ENCODE data around the gene CFLAR.

Gene CFLAR

GRCh38 chr2:201164166-201164565, 48.2 kb downstream of the CFLAR start:
- no peak for ATAC-seq
- TF ChIP-seq, protein P1, sequence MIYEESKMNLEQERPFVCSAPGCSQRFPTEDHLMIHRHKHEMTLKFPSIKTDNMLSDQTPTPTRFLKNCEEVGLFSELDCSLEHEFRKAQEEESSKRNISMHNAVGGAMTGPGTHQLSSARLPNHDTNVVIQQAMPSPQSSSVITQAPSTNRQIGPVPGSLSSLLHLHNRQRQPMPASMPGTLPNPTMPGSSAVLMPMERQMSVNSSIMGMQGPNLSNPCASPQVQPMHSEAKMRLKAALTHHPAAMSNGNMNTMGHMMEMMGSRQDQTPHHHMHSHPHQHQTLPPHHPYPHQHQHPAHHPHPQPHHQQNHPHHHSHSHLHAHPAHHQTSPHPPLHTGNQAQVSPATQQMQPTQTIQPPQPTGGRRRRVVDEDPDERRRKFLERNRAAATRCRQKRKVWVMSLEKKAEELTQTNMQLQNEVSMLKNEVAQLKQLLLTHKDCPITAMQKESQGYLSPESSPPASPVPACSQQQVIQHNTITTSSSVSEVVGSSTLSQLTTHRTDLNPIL (CRISPR knock-in tag; IDR thresholded peaks at IDR 0.05; ENCODE audit: low read depth) = no peak
- TF ChIP-seq PPARA (CRISPR knock-in tag; IDR thresholded peaks at IDR 0.05; ENCODE audit: borderline replicate concordance) = no peak
- TF ChIP-seq ZNF565 (CRISPR knock-in tag; conservative IDR thresholded peaks at IDR 0.05; ENCODE audit: low read depth) = no peak
- no peak for TF ChIP-seq GLIS3 (CRISPR knock-in tag; IDR thresholded peaks at IDR 0.05)
- TF ChIP-seq ZFP30 (CRISPR knock-in tag; IDR thresholded peaks at IDR 0.05) = no peak
- no peak for TF ChIP-seq POU6F1 (CRISPR knock-in tag; IDR thresholded peaks at IDR 0.05; ENCODE audit: borderline replicate concordance, low read depth)
- TF ChIP-seq, protein P2, sequence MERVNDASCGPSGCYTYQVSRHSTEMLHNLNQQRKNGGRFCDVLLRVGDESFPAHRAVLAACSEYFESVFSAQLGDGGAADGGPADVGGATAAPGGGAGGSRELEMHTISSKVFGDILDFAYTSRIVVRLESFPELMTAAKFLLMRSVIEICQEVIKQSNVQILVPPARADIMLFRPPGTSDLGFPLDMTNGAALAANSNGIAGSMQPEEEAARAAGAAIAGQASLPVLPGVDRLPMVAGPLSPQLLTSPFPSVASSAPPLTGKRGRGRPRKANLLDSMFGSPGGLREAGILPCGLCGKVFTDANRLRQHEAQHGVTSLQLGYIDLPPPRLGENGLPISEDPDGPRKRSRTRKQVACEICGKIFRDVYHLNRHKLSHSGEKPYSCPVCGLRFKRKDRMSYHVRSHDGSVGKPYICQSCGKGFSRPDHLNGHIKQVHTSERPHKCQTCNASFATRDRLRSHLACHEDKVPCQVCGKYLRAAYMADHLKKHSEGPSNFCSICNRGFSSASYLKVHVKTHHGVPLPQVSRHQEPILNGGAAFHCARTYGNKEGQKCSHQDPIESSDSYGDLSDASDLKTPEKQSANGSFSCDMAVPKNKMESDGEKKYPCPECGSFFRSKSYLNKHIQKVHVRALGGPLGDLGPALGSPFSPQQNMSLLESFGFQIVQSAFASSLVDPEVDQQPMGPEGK (CRISPR knock-in tag; IDR thresholded peaks at IDR 0.05; ENCODE audit: borderline replicate concordance) = no peak
- no peak for TF ChIP-seq ZNF8 (CRISPR knock-in tag; IDR thresholded peaks at IDR 0.05)
- TF ChIP-seq ZC3H10 (CRISPR knock-in tag; IDR thresholded peaks at IDR 0.05) = no peak
- TF ChIP-seq SNAI2 (CRISPR knock-in tag; IDR thresholded peaks at IDR 0.05) = no peak
- no peak for TF ChIP-seq ESRRG (CRISPR knock-in tag; IDR thresholded peaks at IDR 0.05)
- no peak for TF ChIP-seq ARNTL (CRISPR knock-in tag; IDR thresholded peaks at IDR 0.05; ENCODE audit: borderline replicate concordance, low read depth)
- TF ChIP-seq TOX (CRISPR knock-in tag; IDR thresholded peaks at IDR 0.05; ENCODE audit: borderline replicate concordance) = no peak
- no peak for TF ChIP-seq TSHZ2 (CRISPR knock-in tag; IDR thresholded peaks at IDR 0.05)
- no peak for TF ChIP-seq CSDC2 (CRISPR knock-in tag; IDR thresholded peaks at IDR 0.05)
- TF ChIP-seq ZNF70 (CRISPR knock-in tag; IDR thresholded peaks at IDR 0.05) = no peak
- TF ChIP-seq ZFP3 (CRISPR knock-in tag; IDR thresholded peaks at IDR 0.05) = no peak
- no peak for TF ChIP-seq ISL1 (CRISPR knock-in tag; IDR thresholded peaks at IDR 0.05)
- TF ChIP-seq TCF4 (CRISPR knock-in tag; IDR thresholded peaks at IDR 0.05; ENCODE audit: borderline replicate concordance) = no peak
- TF ChIP-seq CSRNP3 (CRISPR knock-in tag; IDR thresholded peaks at IDR 0.05) = no peak

- ATAC-seq = no peak
- TF ChIP-seq TOX (CRISPR knock-in tag; IDR thresholded peaks at IDR 0.05; ENCODE audit: borderline replicate concordance) (no peak), ISL1 (CRISPR knock-in tag; IDR thresholded peaks at IDR 0.05) (no peak), ZC3H10 (CRISPR knock-in tag; IDR thresholded peaks at IDR 0.05) (no peak), RARB (CRISPR knock-in tag; IDR thresholded peaks at IDR 0.05) (no peak), ZNF8 (CRISPR knock-in tag; IDR thresholded peaks at IDR 0.05) (no peak), BACH2 (CRISPR knock-in tag; IDR thresholded peaks at IDR 0.05; ENCODE audit: borderline replicate concordance) (no peak), ESRRG (CRISPR knock-in tag; IDR thresholded peaks at IDR 0.05) (no peak), CSRNP3 (CRISPR knock-in tag; IDR thresholded peaks at IDR 0.05) (no peak), TSHZ2 (CRISPR knock-in tag; IDR thresholded peaks at IDR 0.05) (no peak), GLIS3 (CRISPR knock-in tag; IDR thresholded peaks at IDR 0.05) (no peak), ZNF565 (CRISPR knock-in tag; conservative IDR thresholded peaks at IDR 0.05; ENCODE audit: low read depth) (no peak)
- TF ChIP-seq, protein P2 (CRISPR knock-in tag; IDR thresholded peaks at IDR 0.05; ENCODE audit: borderline replicate concordance) = no peak
- TF ChIP-seq, protein P1 (CRISPR knock-in tag; IDR thresholded peaks at IDR 0.05; ENCODE audit: low read depth) = no peak
Observed at GRCh38 chr2:201167546-201167945, 51.6 kb downstream of the CFLAR start.
